HepG2 (cell line): Measurements from ENCODE around the gene COX4I2. TPM values are rescaled to one million over a fixed set of nuclear protein-coding genes. Genes with fewer than 3 reads are reported as not detected.

ENCODE experiments used
- ATAD3A ChIP-seq: sonication (generic); formaldehyde crosslinking; IDR thresholded peaks from 2 replicates; pipeline ENCODE4 v1.4.0; 2020; ENCODE audit warnings: missing genetic modification reagents
- ERF ChIP-seq: IDR thresholded peaks from 2 replicates; pipeline ENCODE4 v1.6.1; 2018; ENCODE audit warnings: missing biosample characterization, missing genetic modification reagents
- FIP1L1 ChIP-seq: fragments of 200-400 bp; formaldehyde crosslinking; IDR thresholded peaks from 2 replicates; pipeline ENCODE4 v1.6.1; 2018; ENCODE audit warnings: low read depth, mild to moderate bottlenecking, low read length, moderate library complexity, borderline replicate concordance; ENCODE audit not compliant: insufficient read depth
- HNF1B ChIP-seq: sonication (generic); formaldehyde crosslinking; IDR thresholded peaks from 2 replicates; pipeline ENCODE4 v1.5.1; 2020; ENCODE audit warnings: mild to moderate bottlenecking, moderate library complexity, missing genetic modification reagents
- KLF9 ChIP-seq: IDR thresholded peaks from 2 replicates; pipeline ENCODE4 v1.6.1; 2016; ENCODE audit warnings: low read depth
- MAX ChIP-seq: IDR thresholded peaks from 2 replicates; pipeline ENCODE4 v1.6.1; 2012; ENCODE audit warnings: inconsistent platforms
- MEF2D ChIP-seq: sonication (generic); formaldehyde crosslinking; IDR thresholded peaks from 2 replicates; pipeline ENCODE4 v1.5.1; 2020; ENCODE audit warnings: mild to moderate bottlenecking, missing genetic modification reagents
- REL ChIP-seq: sonication (generic); formaldehyde crosslinking; conservative IDR thresholded peaks from 2 replicates; pipeline ENCODE4 v1.8.0; 2022; ENCODE audit warnings: mild to moderate bottlenecking, missing genetic modification reagents, moderate library complexity
- REST ChIP-seq, 2 experiments: IDR thresholded peaks; 2 replicates each; pipeline ENCODE4 v1.6.1; 2011 to 2012; ENCODE audit warnings: low read length in 2 of 2, borderline replicate concordance in 1 of 2, low read depth in 1 of 2, mild to moderate bottlenecking in 1 of 2, moderate library complexity in 1 of 2
- RNF219 ChIP-seq: sonication (generic); formaldehyde crosslinking; IDR thresholded peaks from 2 replicates; pipeline ENCODE4 v1.5.0; 2020; ENCODE audit warnings: mild to moderate bottlenecking, missing genetic modification reagents
- ZBTB37 ChIP-seq: sonication (generic); formaldehyde crosslinking; IDR thresholded peaks from 2 replicates; pipeline ENCODE4 v1.4.0; 2020; ENCODE audit warnings: mild to moderate bottlenecking, missing genetic modification reagents
- ZNF282 ChIP-seq: fragments of 450-650 bp; IDR thresholded peaks from 2 replicates; pipeline ENCODE4 v1.6.1; 2018; ENCODE audit not compliant: partially characterized antibody
- ZNF343 ChIP-seq: sonication (generic); formaldehyde crosslinking; IDR thresholded peaks from 2 replicates; pipeline ENCODE4 v1.4.0; 2020; ENCODE audit warnings: mild to moderate bottlenecking, missing genetic modification reagents
- ZNF543 ChIP-seq: sonication (generic); formaldehyde crosslinking; IDR thresholded peaks from 2 replicates; pipeline ENCODE4 v1.4.0; 2020; ENCODE audit warnings: mild to moderate bottlenecking, missing genetic modification reagents
- ZNF558 ChIP-seq: sonication (generic); formaldehyde crosslinking; IDR thresholded peaks from 2 replicates; pipeline ENCODE4 v1.9.0; 2022; ENCODE audit warnings: mild to moderate bottlenecking, missing genetic modification reagents, borderline replicate concordance
- ZNF776 ChIP-seq: sonication (generic); formaldehyde crosslinking; IDR thresholded peaks from 2 replicates; pipeline ENCODE4 v1.4.0; 2020; ENCODE audit warnings: mild to moderate bottlenecking, missing genetic modification reagents
- ZSCAN29 ChIP-seq: sonication (generic); formaldehyde crosslinking; conservative IDR thresholded peaks from 2 replicates; pipeline ENCODE4 v1.4.0; 2020; ENCODE audit warnings: mild to moderate bottlenecking, missing genetic modification reagents
- ZSCAN30 ChIP-seq: sonication (generic); formaldehyde crosslinking; IDR thresholded peaks from 2 replicates; pipeline ENCODE4 v1.5.0; 2020; ENCODE audit warnings: mild to moderate bottlenecking, missing genetic modification reagents
- polyA plus RNA-seq, 8 experiments: library from polyadenylated mRNA; depleted of rRNA in 3 of 8; stranded (reverse) in 7 of 8; unstranded in 1 of 8; fragments of >200 nt; fragmentation: Illumina TruSeq in 4 of 8; extraction: Trizol in 4 of 8; gene quantifications; 2 replicates each; pipeline versions ENCODE4 v1.2.1 to v1.2.3, GENCODE V29; 2011 to 2016; ENCODE audit warnings: low read depth in 4 of 8, missing spikeins in 1 of 8, mixed read lengths in 1 of 8; ENCODE audit not compliant: insufficient read depth in 1 of 8
- total RNA-seq, 5 experiments: library from RNA; depleted of rRNA; stranded (reverse); fragments of >200 nt; fragmentation: Illumina TruSeq; extraction: Trizol; gene quantifications; 2 replicates each; pipeline ENCODE4 v1.2.3, GENCODE V29; 2016; ENCODE audit warnings: low read depth in 1 of 5

The COX4I2 gene
- total and polyA plus RNA-seq, 2 of the 13 experiments (the other 11 are each of a cell fraction or from before 2014, with no cell fraction given), result 1.1 TPM; not detected in 1

GRCh38 chr20:31605031-31605901 is 32.4 kb upstream of the COX4I2 start, which contains the start of gene ID1 (continued):
- peak; percentile 52 for TF ChIP-seq MEF2D (CRISPR knock-in tag)
- TF ChIP-seq HNF1B (CRISPR knock-in tag), result peak; percentile 76
- peak; percentile 96 for TF ChIP-seq ZNF543 (CRISPR knock-in tag)
- TF ChIP-seq ZNF558, result peak; percentile 98
- TF ChIP-seq ZSCAN30 (CRISPR knock-in tag), result peak; percentile 96; the same call in 1 of the 2 replicates
- peak; percentile 98 for TF ChIP-seq FIP1L1
- no peak for TF ChIP-seq MAX
- no peak; the same call in none of the 2 replicates for TF ChIP-seq ATAD3A (CRISPR knock-in tag)
- TF ChIP-seq ZNF343, result peak; percentile 98
- TF ChIP-seq REL (CRISPR knock-in tag), result peak; percentile 99
- peak; percentile 97 for TF ChIP-seq ERF (CRISPR knock-in tag)
- TF ChIP-seq ZSCAN29 (CRISPR knock-in tag), result peak; percentile 91
- TF ChIP-seq ZNF282, result no peak
- no peak for TF ChIP-seq ZBTB37 (CRISPR knock-in tag)
- peak; percentile 8; the same call in 1 of the 2 replicates for TF ChIP-seq RNF219
- TF ChIP-seq REST (IDR thresholded peaks at IDR 0.05; ENCODE audit: borderline replicate concordance in 1 of 2, low read depth in 1 of 2, low read length in 2 of 2), result peak in 1 of 2 experiments; percentile 85; a peak in 2 of 4 replicates
- TF ChIP-seq ZNF776 (CRISPR knock-in tag), result peak; percentile 75; the same call in 1 of the 2 replicates
- peak; percentile 99 for TF ChIP-seq KLF9 (CRISPR knock-in tag)
